GM18909 (cell line): Measurements from ENCODE around the gene RTCA.
"Not testable (repeated sequence)": the region's sequence is repeated elsewhere in the genome, so short reads cannot be mapped to it uniquely, and the experiment has no call there.

Experiments
- ATAC-seq: cut with Tn5 transposase; IDR thresholded peaks from one replicate; pipeline ENCODE4 v1.9.1; 2021; ENCODE audit warnings: mild to moderate bottlenecking; ENCODE audit not compliant: unreplicated experiment, poor library complexity

RTCA gene

DNA sequence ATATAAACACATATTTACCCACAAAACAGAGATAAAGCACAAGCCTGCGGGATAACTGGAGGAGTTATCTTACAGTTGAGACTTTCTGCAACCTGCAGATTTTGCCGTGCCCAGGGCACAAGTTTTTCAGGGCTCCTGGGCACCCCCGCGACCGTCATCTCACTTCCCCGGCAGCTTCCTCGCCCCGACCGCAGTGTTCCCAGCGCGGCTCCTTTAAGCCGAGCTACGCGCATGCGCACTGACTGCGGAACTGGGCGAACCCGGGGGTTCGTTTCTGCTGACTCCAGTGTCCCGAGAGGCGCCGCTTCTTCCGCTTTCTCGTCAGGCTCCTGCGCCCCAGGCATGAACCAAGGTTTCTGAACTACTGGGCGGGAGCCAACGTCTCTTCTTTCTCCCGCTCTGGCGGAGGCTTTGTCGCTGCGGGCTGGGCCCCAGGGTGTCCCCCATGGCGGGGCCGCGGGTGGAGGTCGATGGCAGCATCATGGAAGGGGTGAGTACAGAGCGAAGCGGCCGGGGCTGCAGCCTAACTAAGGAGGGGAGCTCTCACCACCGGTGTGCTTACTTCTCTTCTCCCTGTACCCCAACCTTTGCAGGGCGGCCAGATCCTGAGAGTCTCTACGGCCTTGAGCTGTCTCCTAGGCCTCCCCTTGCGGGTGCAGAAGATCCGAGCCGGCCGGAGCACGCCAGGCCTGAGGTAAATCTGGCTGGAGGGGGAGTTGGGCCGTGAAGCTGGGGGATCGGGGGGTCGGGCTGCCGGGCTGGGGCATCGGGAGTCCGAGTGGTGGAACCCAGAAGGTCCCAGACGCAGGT lies at the start of gene RTCA:
TSS of gene RTCA (plus strand) at position 286 of the 810 bp plus-strand sequence. CDS start at position 446, 160 bp downstream.
- ATAC-seq, result peak; percentile 98

DNA sequence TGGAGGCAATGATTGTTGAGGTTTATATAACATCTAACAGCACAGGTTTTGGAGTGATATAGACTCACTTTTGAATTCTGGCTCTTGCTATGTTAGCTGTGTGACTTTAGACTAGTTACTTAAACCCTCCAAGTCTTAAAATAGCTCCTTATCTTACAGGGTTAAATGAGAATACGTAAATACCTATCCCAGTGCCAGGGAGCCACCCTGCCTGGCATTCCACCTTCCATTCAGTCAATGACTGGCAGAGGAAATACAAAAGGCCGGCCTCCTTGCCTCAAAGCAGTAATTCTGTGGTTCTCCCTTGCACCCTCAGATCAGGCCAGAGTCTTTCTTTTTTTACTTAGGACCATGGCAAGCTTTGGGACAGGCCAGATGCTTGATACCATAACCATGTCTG lies 48.2 kb upstream of the RTCA start:
- ATAC-seq, result no peak

DNA sequence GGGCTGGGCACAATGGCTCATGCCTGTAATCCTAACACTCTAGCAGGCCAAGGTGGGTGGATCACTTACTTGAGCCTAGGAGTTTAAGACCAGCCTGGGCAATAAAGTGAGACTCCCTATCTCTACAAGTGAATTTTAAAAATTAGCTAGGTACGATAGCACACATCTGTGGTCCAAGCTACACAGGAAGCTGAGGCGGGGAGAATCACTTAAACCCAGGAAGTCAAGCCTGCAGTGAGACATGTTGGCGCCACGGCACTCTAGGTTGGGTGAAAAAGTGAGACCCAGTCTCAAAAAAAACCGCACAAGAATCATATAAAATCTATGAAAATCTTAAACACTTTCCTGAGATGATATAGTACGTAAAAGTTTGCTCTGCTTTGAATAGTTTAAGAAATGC lies 46.6 kb upstream of the RTCA start:
- no peak for ATAC-seq

DNA sequence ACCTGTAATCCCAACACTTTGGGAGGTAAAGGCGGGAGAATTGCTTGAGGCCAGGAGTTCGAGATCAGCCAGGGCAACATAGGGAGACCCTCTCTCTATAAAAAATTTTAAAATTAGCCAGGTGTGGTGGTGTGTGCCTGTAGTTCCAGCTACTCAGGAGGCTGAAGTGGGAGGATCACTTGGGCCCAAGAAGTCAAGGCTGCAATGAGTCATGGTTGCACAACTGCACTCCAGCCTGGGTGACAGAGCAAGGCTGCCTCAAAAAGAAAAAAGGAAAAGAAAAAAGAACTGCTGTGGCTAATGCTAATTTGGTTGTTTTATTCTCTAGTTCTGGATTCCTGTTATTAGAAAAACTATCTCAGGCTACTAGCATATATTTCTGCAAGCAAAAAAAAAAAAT lies 46.1 kb upstream of the RTCA start:
- ATAC-seq, result no peak

DNA sequence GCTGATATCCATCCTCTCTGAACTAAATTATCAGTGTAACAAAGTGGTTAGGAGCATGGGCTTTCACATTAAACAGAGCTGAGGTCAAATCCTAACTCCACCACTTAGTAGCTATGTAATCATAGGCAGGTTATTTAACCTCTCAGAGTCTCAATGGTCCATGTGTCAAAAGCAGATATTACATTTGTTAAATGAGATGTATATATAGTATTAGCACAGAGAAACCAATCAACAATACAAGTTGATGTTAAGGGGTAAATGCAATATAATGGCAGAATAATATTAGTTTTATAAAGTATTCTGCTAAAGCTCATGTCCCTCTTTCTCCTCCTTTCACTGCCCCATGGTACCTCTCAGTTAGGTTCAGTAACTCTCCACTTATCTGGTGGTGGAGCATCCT lies 43.6 kb upstream of the RTCA start:
- ATAC-seq, result no peak

DNA sequence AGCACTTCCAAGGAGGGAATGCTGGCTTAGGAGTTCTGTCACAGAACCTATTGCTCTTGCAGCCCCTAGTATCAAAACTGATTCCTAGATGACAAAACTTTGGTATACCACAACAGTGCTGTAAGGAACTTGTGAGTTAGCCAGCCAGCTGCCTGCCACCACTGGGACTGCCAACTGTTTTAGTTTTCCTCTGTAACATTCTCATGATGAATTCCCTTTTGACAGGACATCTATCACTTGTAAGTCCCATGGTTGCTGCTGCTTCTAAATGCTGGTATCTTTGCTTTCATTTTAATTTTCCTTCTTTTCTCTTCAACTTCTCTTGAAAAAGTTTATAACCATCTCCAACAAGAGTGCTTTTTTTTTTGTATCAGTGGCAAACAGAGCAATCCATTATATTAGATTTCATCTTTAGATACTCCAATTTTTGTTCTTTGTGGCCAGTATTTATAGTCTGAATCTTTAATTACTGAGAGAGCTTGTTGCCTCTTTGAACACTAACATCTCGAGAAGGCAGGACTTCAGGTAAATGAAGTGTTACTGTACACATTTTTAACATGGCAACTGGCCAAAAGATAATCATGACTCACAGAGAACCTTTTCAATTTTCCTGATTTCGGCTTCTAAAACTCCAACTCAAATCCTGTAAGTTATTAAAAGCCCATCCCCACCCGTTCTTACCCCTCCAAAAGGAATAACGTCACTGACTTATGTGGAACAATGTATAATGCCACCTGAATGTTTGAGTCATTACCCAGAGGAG lies 36.2 kb upstream of the RTCA start:
- no peak for ATAC-seq

DNA sequence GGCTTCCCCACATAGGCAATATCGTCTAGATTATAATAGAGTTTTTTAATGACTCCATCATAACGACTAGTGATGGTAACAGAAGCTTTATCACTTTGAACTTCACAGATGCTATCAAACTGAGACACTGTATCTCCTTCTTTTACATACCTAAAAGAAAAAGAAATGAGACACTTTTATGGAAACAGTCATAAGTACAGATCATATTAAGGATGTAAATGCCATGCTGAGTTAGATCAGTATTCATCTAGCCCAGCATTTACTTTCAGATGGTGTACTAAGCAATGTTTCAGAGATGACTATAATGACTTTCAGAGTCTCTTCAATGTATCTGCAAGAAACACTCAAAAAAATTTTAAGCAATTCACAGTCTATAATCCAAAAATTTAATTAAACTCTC lies 35.3 kb upstream of the RTCA start:
- no peak for ATAC-seq

DNA sequence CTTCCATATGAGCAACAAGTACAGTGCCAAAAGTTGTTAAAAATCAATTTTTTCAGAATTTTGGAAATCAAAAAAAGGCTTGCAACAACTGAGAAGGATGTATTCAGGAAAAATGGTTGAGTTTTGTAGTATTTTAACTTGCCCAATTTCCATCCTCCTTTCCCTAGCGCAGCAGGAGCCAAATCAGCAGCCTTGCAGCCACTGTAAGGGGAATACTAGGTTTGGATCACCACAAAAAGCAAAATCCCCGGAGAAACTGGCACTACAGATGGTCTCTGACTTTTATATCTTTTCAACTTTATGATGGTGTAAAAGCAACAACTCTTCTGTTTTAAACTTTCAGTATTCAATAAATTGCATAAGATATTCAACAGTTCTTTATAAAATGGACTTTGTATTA lies 34.3 kb upstream of the RTCA start:
- ATAC-seq, result no peak

DNA sequence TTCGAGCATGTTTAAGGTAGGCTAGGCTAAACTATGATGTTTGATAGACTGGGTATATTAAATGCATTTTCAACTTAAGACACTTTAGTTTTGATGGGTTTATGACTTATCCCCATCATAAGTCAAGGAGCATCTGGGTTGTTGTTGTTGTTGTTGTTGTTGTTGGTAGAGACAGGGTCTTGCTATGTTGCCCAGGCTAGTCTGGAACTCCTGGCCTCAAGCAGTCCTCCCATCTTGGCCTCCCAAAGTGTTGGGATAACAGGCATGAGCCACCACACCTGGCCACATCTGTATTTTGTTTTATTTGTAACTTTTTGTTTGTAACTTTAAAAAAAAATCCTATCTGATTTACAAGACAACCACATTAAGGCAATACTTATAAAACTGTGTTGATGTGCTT lies 33.9 kb upstream of the RTCA start:
- ATAC-seq, result no peak

DNA sequence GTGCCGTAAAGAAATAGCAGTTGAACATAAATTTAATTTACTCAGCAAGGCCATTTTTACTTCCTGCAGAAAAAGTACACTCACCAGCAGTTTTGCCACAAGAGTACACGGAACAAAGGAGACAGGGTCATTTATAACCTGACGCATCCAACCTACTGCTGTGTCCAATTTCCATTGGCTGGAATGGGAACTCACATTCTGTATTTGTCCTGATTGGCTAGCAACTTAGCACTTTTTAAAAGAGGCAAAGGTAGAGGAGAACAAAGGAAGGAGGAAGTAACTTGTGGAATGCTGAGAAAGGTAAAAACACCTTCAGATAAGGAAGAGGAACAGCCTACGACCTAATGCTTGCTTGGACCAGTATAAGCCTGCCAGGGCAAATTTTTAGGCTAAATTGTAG lies 32.5 kb upstream of the RTCA start:
- ATAC-seq, result not testable (repeated sequence)

DNA sequence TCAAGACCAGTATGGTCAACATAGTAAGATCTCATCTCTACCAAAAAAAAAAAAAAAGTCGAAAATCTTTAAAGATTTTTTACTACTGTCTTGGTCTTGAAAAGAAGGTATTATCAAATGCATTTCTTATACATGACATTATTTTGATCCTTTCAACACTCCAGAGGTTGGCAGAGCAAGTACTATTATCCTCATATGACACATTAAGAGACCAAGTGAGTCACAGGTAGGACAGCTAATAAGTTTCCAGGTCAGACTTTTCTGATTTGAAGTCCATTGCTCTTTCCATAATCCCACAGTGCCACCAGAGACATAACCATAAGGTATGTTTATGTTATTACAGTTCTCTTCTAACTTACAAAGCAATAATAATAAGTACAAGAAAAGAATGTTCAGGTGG lies 31.6 kb upstream of the RTCA start:
- ATAC-seq, result no peak

DNA sequence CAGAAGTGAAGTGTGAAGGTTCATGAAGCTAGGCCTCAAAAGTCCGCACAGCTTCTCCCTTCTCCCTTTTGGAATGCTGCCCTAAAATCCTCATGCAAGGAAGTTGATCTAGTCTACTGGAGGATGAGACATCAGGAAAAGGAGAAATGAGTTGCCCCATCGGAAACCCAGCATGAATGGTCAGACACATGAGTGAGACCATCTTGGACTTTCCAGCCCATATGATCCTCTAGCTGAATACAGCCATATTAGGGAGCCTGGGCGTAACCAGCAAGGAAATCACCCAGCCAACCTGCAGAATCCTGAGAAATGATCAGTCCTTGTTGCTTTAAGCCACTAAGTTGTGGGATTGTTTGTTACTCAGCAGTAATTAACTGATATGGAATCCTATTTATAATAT lies 28.9 kb upstream of the RTCA start:
- ATAC-seq, result no peak

DNA sequence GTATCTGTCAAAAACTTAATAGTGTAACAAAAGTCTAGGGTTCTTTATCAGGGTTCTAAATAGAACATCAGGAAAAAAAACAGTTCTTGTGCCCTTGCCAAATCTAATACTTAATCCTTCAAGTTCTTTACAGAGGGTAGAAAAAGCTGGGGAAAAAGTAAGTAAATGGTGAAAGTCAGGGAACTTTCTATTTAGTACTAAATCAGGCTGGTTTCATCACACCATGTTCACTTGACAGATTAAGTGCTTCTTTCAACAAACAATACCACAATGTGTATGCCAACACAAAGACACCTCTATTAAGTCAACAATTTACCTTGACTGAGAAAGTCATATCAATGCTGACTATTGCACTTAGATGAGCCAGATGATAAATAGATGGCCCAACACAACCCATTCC lies 26.1 kb upstream of the RTCA start:
- ATAC-seq, result no peak

DNA sequence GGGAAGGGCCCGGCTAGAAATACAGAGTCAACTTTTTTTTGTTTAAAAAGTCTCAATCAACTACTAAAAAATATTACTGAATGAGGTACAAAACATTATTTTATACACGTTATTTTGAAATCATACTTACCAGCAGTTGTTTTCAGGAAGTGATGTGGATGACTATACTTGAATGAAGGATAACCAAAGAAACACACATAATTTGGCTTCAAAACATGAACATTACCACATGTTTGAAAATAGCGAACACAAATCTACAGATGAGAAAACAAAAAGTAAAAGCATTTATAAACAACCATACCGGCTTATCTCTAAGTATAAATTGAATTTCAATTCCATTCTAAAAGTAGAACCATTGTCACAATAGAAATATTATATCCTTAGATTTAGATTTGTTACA lies 25.4 kb upstream of the RTCA start:
- ATAC-seq, result no peak

DNA sequence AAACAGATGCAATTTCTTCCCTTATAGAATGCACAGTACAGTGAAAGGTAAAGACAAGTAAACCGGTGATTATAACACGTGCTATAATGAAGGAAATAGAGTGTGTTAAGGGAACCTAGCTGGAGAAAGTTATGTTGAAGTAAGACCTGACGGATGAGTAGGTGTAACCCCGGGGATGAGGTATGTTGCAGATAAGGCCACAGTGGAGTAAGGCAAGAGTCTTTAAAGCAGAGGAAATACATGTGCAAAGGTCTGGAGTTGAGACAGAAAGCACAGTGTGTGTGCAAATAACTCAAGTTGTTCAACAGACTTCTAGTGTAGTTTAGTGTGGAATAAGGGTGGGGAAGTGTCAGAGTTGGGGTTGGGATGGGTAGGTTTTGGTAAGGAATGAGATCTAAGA lies 19.3 kb upstream of the RTCA start:
- ATAC-seq, result no peak

DNA sequence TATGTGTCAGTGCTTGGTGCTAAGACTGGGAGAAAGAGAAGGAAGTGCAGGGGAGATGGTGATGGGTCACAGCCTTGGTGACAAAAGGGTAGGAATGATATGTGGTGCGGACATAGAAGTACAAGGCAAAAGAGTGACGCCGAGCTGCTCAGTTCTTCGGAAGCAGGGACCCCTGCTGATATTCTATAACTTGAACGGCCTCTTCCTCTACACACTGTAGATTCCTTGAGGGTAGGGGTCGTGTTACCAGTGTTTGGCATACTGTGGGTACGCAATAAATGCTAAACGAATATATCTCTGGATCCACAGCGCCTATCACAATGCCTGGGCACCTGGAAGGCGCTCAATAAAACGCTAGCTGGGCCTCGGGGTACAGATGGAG lies 16.9 kb upstream of the RTCA start:
- ATAC-seq, result no peak

DNA sequence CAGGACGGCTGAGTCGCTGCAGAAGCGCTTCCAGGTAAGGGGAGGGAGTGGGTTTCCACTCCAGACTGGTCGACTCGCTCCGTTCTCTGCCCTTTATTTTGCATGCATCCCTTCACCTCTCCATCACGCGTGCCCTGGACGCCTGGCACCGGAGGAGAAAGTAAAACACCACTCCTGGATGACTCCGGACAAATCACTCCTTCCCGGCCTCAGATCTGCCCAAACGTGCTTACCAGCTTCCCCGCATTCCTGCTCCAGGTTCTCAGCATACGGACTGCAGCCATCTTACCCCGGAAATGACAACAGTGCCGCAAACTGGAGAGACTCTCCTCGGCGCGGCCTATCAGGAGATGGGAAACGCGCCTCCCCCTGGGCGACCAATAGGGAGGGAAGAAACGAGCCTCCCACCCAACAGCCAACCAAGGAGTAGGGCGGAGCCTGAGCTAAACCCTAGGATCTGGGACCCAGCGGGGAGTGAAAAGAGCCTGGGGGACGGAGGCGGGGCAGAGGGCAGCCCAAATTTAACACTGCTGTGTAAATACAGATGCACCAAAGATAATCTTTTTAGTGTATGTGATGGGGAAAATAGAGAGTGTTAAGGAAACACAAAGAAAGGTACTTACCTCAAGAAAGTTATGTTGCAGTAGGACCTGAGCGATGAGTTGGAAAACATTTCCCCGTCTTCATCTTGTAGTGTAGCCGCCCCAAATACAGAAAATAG lies 16.3 kb upstream of the RTCA start, which contains the start of gene DBT:
TSS of gene DBT (minus strand) at position 298 of the 721 bp plus-strand sequence. CDS start at position 284, 14 bp downstream.
- peak; percentile 100 for ATAC-seq

DNA sequence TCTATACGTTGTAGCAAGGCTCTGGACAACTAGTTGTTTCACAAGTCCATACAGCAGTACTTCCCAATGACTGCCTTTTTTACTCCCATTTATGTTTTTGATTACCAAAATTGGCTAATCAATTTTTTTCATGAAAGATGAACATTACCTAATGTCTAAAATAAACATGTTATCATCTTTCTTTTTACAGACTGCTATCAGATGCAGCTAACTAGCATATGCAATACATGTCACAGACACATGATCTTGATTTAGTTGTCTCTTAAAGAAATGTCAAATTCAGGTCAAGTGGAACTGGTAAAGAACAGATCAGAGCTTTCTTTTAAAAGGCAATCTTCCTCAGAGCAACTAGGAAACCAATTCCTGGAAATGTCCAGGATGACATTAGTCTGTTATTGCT lies 15.8 kb upstream of the RTCA start:
- ATAC-seq, result no peak

DNA sequence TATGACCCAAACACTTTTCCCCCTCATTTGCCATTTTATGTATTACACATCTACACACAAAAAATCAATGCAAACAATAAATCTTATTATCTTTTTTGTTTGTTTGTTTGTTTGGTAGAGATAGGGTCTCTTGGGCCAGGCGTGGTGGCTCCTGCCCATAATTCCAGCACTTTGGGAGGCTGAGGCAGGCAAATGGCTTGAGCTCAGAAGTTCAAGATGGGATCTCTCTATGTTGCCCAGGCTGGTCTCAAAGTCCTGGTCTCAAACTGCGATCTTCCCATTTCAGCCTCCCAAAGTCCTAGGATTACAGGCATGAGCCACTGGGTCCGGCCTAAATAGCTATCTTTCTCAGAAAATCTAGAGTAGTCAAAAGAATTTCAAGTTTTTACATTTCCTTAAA lies 15.2 kb upstream of the RTCA start:
- ATAC-seq, result no peak

DNA sequence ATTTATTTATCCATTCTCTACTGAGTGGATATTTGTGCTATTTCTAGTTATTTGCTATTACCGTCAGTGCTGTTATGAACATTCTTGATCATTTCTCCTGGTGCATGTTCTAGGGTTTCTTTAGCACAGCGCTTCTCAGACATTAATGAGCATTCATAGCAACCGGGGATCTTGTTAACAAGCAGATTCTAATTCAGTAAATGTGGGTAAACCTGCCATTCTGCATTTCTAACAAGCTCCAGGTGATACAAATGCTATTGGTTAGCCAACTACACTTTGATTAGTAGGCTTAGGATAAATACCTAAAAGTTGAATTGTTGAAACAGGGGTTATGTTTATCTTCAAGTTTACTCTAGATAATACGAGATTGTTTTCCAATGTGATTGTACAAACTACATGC lies 13.1 kb upstream of the RTCA start:
- no peak for ATAC-seq

DNA sequence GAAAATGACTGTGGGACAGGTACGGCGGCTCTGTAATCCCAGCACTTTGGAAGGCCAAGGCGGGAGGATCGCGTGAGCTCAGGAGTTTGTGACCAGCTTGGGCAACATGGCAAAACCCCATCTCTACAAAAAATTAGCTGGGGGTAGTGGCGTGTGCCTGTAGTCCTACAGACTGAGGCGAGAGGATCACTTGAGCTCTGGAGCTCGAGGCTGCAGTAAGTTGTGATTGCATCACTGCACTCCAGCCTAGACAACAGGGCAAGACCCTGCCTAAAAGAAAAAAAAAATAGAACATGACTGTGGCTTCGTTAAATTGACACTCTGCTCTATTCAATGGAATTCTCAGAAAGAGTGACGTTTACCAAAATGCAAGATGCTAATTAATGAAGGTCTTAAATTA lies 12.5 kb upstream of the RTCA start:
- no peak for ATAC-seq
